A549 (cell line): ENCODE results near the gene ALG3. TPM values are rescaled to one million over a fixed set of nuclear protein-coding genes. Genes with fewer than 3 reads are reported as not detected.

ENCODE experiments used
- ATAC-seq, 2 experiments: fragments of 200-7000 bp in 1 of 2; fragments of >200 bp in 1 of 2; cut with Nextera tagmentation in 1 of 2; cut with Tn5 transposase in 1 of 2; 3 replicates each; pipeline versions ENCODE4 v1.8.0 to v1.9.1; 2018 to 2020; ENCODE audit warnings: mild to moderate bottlenecking in 1 of 2, moderate library complexity in 1 of 2
- CTCF ChIA-PET: fragments of 300-600 bp; sonication (Branson Sonifier 250); formaldehyde crosslinking; extraction: SDS; loops from one replicate; lab custom pipeline; 2021; ENCODE audit warnings: antibody characterized with exemption, inconsistent platforms; lab: Yijun Ruan, JAX
- POLR2A ChIA-PET: fragments of 350-600 bp; formaldehyde crosslinking; extraction: SDS; loops from one replicate; lab custom pipeline; 2021; ENCODE audit warnings: antibody characterized with exemption, inconsistent platforms; lab: Yijun Ruan, JAX
- DNase-seq, 2 experiments: peaks; one replicate each; pipeline versions ENCODE4 v3.0.0 to v3.0.0-alpha.2; 2011 to 2016; ENCODE audit warnings: low read depth in 1 of 2, low spot score in 1 of 2
- FAIRE-seq: peaks from 2 replicates; lab custom pipeline; 2011; peaks lifted over from hg19 to GRCh38; lab: Jason Lieb, UNC
- H3K27ac ChIP-seq, 2 experiments: fragments of >200 bp; sonication (Bioruptor Twin); formaldehyde crosslinking; 3 replicates each; pipeline ENCODE4 v1.5.1; 2016 to 2017
- H3K4me1 ChIP-seq: fragments of >200 bp; sonication (Bioruptor Twin); formaldehyde crosslinking; 3 replicates; pipeline ENCODE4 v1.6.1; 2016
- H3K4me2 ChIP-seq: fragments of >200 bp; sonication (Bioruptor Twin); formaldehyde crosslinking; 3 replicates; pipeline ENCODE4 v1.6.1; 2016
- H3K4me3 ChIP-seq: fragments of >200 bp; sonication (Bioruptor Twin); formaldehyde crosslinking; 3 replicates; pipeline ENCODE4 v1.5.1; 2016
- H3K9me3 ChIP-seq: fragments of >200 bp; sonication (Bioruptor Twin); formaldehyde crosslinking; 3 replicates; pipeline ENCODE4 v1.6.1; 2016
- CBX8 ChIP-seq: fragments of 200-600 bp; sonication (generic); IDR thresholded peaks from 2 replicates; pipeline ENCODE4 v1.6.1; 2016
- CEBPB ChIP-seq, 2 experiments: fragments of >200 bp in 1 of 2; sonication (Bioruptor Twin) in 1 of 2; formaldehyde crosslinking in 1 of 2; IDR thresholded peaks; 2 replicates each; pipeline ENCODE4 v1.6.1; 2012 to 2016
- CHD2 ChIP-seq: fragments of 150-350 bp; IDR thresholded peaks from 2 replicates; pipeline ENCODE4 v1.6.1; 2014; ENCODE audit warnings: low read length; ENCODE audit not compliant: partially characterized antibody
- FOSB ChIP-seq: fragments of 250-450 bp; sonication (Bioruptor Pico); IDR thresholded peaks from 2 replicates; pipeline ENCODE4 v1.5.0; 2020; ENCODE audit warnings: mild to moderate bottlenecking, moderate library complexity
- HMGXB4 ChIP-seq: fragments of 250-450 bp; sonication (Bioruptor Pico); IDR thresholded peaks from 2 replicates; pipeline ENCODE4 v1.5.0; 2021; ENCODE audit warnings: mild to moderate bottlenecking, moderate library complexity, borderline replicate concordance
- HOXB5 ChIP-seq: fragments of 250-450 bp; sonication (Bioruptor Pico); IDR thresholded peaks from 2 replicates; pipeline ENCODE4 v1.5.0; 2020; ENCODE audit warnings: mild to moderate bottlenecking, moderate library complexity
- KDM1A ChIP-seq: fragments of 200-600 bp; sonication (generic); IDR thresholded peaks from 2 replicates; pipeline ENCODE4 v1.6.1; 2016; ENCODE audit warnings: low read depth, mild to moderate bottlenecking
- KDM5A ChIP-seq: fragments of 200-600 bp; sonication (generic); IDR thresholded peaks from 2 replicates; pipeline ENCODE4 v1.6.1; 2016; ENCODE audit warnings: antibody characterized with exemption, mild to moderate bottlenecking
- MAFK ChIP-seq: fragments of 450-650 bp; IDR thresholded peaks from 2 replicates; pipeline ENCODE4 v1.6.1; 2014; ENCODE audit not compliant: partially characterized antibody
- MAX ChIP-seq: IDR thresholded peaks from 2 replicates; pipeline ENCODE4 v1.6.1; 2012
- MYC ChIP-seq: IDR thresholded peaks from 2 replicates; pipeline ENCODE4 v1.6.1; 2012; ENCODE audit warnings: mild to moderate bottlenecking, inconsistent platforms, low read length, improper control_type of control experiment, borderline replicate concordance
- NFE2L2 ChIP-seq: fragments of 150-350 bp; conservative IDR thresholded peaks from 2 replicates; pipeline ENCODE4 v1.6.1; 2014; ENCODE audit warnings: low read length
- NR3C1 ChIP-seq: fragments of >200 bp; sonication (Bioruptor Twin); formaldehyde crosslinking; IDR thresholded peaks from 3 replicates; pipeline ENCODE4 v1.6.1; 2017
- POLR2A ChIP-seq: IDR thresholded peaks from 2 replicates; pipeline ENCODE4 v1.6.1; 2012; ENCODE audit warnings: mild to moderate bottlenecking, low read length
- RAD21 ChIP-seq, 2 experiments: fragments of >200 bp in 1 of 2; sonication (Bioruptor Twin) in 1 of 2; formaldehyde crosslinking in 1 of 2; IDR thresholded peaks in 1 of 2; conservative IDR thresholded peaks in 1 of 2; 2 replicates in 1 of 2; 3 replicates in 1 of 2; pipeline ENCODE4 v1.6.1; 2012 to 2018; ENCODE audit warnings: inconsistent platforms in 1 of 2
- RARB ChIP-seq: fragments of 250-450 bp; sonication (Bioruptor Pico); IDR thresholded peaks from 2 replicates; pipeline ENCODE4 v1.8.0; 2021; ENCODE audit warnings: mild to moderate bottlenecking, moderate library complexity
- RCOR1 ChIP-seq: fragments of 150-350 bp; IDR thresholded peaks from 2 replicates; pipeline ENCODE4 v1.6.1; 2014; ENCODE audit warnings: antibody characterized with exemption, low read length, low read depth
- ZFP36 ChIP-seq: fragments of 450-650 bp; IDR thresholded peaks from 2 replicates; pipeline ENCODE4 v1.6.1; 2014; ENCODE audit warnings: borderline replicate concordance; ENCODE audit not compliant: partially characterized antibody
- ZNF302 ChIP-seq: fragments of 250-450 bp; sonication (Bioruptor Pico); IDR thresholded peaks from 2 replicates; pipeline ENCODE4 v1.9.0; 2021; ENCODE audit warnings: inconsistent platforms, mild to moderate bottlenecking, moderate library complexity
- ZSCAN20 ChIP-seq: fragments of 250-450 bp; sonication (Bioruptor Pico); IDR thresholded peaks from 2 replicates; pipeline ENCODE4 v1.8.0; 2022; ENCODE audit warnings: mild to moderate bottlenecking, moderate library complexity
- WGBS: methylation state at CpG from one replicate; pipeline ENCODE4 v1.1.6; 2017; ENCODE audit errors: missing lambda C conversion rate; 5-methylcytosine and 5-hydroxymethylcytosine counted together
- polyA plus RNA-seq, 4 experiments: library from polyadenylated mRNA; depleted of rRNA in 3 of 4; stranded (reverse); fragments of >200 nt; fragmentation: RNase III in 1 of 4; extraction: RNeasy Plus Mini Kit Qiagen cat#74134 plus additional on column Dnase treatment in 1 of 4; gene quantifications; 2 replicates in 3 of 4; 3 replicates in 1 of 4; pipeline ENCODE4 v1.2.3, GENCODE V29; 2011 to 2017

Gene ALG3
- polyA plus RNA-seq, 2 of the 4 experiments (the other 2 are of a cell fraction) = 49.1 to 59.6 TPM

- ATAC-seq (no peak), DNase-seq (no peak), FAIRE-seq (no peak)
- peak overlapping the region; percentile 99; the same call in 1 of the 3 replicates for H3K4me2 ChIP-seq
- no peak overlapping the region for H3K27ac ChIP-seq
- 77% methylated on average over 11 of the region's 15 CpGs for WGBS
- H3K4me1 ChIP-seq = peaks cover 13% of the 10 kb centered on the region; the same call in 1 of the 3 replicates
- TF ChIP-seq NFE2L2 (no peak), ZSCAN20 (CRISPR knock-in tag) (no peak), KDM5A (no peak), RCOR1 (no peak), HOXB5 (no peak), MAFK (no peak), CEBPB (IDR thresholded peaks at IDR 0.05) (no peak), POLR2A (no peak), ZFP36 (no peak), ZNF302 (no peak), NR3C1 (no peak), FOSB (CRISPR knock-in tag) (no peak), CBX8 (no peak), RAD21 (conservative IDR thresholded peaks at IDR 0.05 in 1 of 2, IDR thresholded peaks at IDR 0.05 in 1 of 2) (no peak), CHD2 (no peak), RARB (no peak), MAX (no peak), HMGXB4 (no peak)
- H3K4me3 ChIP-seq = no peak overlapping the region
- POLR2A ChIA-PET = interaction anchor here (0.7 kb wide), 1 partner anchor 1233 kb away, joined by 8 read pairs; no protein-coding TSS in a partner anchor
- CTCF ChIA-PET = interaction anchor here (5.5 kb wide), 1 partner anchor 13 kb away, joined by 27 read pairs; the partner anchor contains the start of gene EEF1AKMT4
- no peaks in the 10 kb centered on the region for H3K9me3 ChIP-seq
Observed at GRCh38 chr3:184262764-184263179, 14.0 kb upstream of the ALG3 start.

- peak in 1 of 2 experiments; percentile 49 for DNase-seq
- FAIRE-seq = no peak
- Histone ChIP-seq H3K4me2 (peak overlapping the region; percentile 99), H3K9me3 (no peaks in the 10 kb centered on the region), H3K4me1 (peaks cover 13% of the 10 kb centered on the region; the same call in 1 of the 3 replicates), H3K27ac (peak overlapping the region; percentile 51 to 80; a peak in 4 of 6 replicates), H3K4me3 (peak overlapping the region; percentile 53)
- ATAC-seq = peak; percentile 35 to 77; a peak in 5 of 6 replicates
- 6% methylated on average over 26 of the region's 66 CpGs for WGBS
- ChIA-PET POLR2A (no interaction called here), CTCF (interaction anchor here (0.9 to 5.5 kb wide), 3 partner anchors 12 to 27 kb away, joined by 3 to 27 read pairs (median 3); partner anchors contain the start of gene EEF1AKMT4)
- TF ChIP-seq KDM1A (no peak), MAX (0 out of 2 replicates have a peak, but pooled peaks have one; percentile 3)
Observed at GRCh38 chr3:184261854-184262763, 13.3 kb upstream of the ALG3 start.

- Histone ChIP-seq H3K27ac (peak within 1 kb of the TSS; percentile 51 to 80; a peak in 4 of 6 replicates), H3K4me3 (peak within 1 kb of the TSS; percentile 53), H3K4me1 (peaks cover 13% of the 10 kb centered on the region; the same call in 1 of the 3 replicates), H3K4me2 (peak within 1 kb of the TSS; percentile 99), H3K9me3 (no peaks in the 10 kb centered on the region)
- CTCF ChIA-PET = interaction anchor here (0.9 to 5.5 kb wide), 3 partner anchors 11 to 28 kb away, joined by 3 to 27 read pairs (median 3); partner anchors contain the start of gene EEF1AKMT4
- DNase-seq (peak; percentile 68 to 83), ATAC-seq (peak; percentile 74 to 86), FAIRE-seq (no peak)
- POLR2A ChIA-PET = no interaction called here
- TF ChIP-seq MAX = peak; percentile 32; the same call in 1 of the 2 replicates
- TF ChIP-seq MYC = no peak
- WGBS = no CpG with 5 or more reads among the region's 67 CpGs
Observed at GRCh38 chr3:184261270-184261853, 12.6 kb upstream of the ALG3 start, which contains the start of gene CAMK2N2. CAMK2N2 (minus strand) TSS chr3:184261553; CDS start chr3:184261285, 268 bp downstream.
